HFF-Myc (cell line): ENCODE measurements around the gene PDE11A.

Source experiments
- DNase-seq: peaks from one replicate; pipeline ENCODE4 v3.0.0-alpha.2; 2011; ENCODE audit warnings: low read depth; ENCODE audit errors: extremely low read depth
- H3K4me3 ChIP-seq: replicated peaks from 2 replicates; pipeline ENCODE4 v1.5.1; 2011; ENCODE audit warnings: low read depth, mild to moderate bottlenecking, control low read depth, low read length
- TF ChIP-seq, protein P1 (sequence below): IDR thresholded peaks from 2 replicates; pipeline ENCODE4 v1.5.1; 2012; ENCODE audit warnings: mild to moderate bottlenecking, low read depth, low read length, control low read depth; ENCODE audit errors: missing control alignments

PDE11A gene

DNA sequence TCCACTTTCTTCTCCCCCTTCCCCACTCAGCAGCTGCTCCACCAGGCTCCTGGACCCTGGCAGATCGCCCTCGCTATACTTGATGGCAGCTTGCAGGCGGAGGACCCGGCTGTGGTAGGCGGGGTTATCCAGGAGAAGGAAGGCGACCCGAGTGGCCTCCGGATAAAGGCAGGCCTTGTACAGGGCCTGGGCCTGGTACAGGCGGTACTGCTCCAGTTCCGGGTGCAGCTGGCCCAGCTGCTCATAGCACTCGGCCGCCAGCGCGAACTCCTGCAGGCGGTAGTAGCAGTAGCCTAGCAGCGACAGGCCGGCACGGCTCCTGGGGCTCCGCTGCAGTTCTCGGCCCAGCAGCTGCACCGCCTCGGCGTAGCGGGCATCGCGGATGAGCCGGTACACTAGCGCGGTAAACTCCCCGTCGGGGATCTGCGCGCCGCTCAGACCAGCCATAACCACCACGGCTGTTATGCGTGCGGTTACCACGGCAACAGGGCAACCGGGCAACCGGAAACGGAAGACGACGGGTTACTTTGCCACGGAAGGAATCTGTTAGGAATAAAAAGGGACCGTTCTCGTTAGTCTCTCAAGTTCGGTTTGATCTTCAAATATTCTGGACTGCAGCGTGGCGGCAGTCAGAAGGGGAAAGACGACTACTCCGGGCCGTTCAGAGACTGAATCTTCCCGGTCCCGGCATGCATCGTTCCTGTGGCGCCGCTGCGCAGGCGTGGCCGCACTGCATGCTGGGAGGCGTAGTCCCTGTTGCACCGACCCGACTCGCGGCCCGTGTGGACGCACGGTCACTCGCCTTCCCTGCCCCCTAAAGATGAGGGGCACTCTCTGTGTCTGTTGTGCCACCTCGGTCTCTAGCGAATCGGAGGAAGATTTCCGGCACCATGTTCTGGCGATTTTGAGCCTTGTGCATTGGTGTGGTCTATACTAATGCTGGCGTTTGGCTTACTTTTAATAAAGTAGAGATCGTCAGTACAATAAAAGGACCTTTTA lies 454.0 kb downstream of the PDE11A start:
- peak overlapping the region; percentile 59 for H3K4me3 ChIP-seq
- peak; percentile 59 for DNase-seq
- TF ChIP-seq, protein P1, sequence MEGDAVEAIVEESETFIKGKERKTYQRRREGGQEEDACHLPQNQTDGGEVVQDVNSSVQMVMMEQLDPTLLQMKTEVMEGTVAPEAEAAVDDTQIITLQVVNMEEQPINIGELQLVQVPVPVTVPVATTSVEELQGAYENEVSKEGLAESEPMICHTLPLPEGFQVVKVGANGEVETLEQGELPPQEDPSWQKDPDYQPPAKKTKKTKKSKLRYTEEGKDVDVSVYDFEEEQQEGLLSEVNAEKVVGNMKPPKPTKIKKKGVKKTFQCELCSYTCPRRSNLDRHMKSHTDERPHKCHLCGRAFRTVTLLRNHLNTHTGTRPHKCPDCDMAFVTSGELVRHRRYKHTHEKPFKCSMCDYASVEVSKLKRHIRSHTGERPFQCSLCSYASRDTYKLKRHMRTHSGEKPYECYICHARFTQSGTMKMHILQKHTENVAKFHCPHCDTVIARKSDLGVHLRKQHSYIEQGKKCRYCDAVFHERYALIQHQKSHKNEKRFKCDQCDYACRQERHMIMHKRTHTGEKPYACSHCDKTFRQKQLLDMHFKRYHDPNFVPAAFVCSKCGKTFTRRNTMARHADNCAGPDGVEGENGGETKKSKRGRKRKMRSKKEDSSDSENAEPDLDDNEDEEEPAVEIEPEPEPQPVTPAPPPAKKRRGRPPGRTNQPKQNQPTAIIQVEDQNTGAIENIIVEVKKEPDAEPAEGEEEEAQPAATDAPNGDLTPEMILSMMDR, result no peak

DNA sequence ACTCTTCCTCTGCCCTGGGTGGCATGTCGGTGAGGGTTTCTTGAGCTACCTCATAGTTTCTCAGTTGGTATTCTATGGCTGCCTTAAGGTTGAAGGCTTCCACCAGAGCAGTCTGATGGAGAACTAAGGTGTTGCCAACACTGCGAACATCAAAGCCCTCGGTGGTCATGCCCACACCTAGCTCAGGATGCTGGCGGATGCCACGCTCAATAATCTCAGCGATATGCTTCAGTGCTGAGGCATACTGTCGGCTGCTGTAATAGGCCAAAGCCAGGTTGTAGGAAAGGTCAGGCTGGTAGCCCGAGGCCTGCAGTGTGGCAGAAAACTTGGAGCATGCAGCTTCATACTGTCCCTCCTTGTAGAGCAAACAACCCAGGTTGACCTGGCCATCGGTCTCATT lies 454.7 kb downstream of the PDE11A start:
- TF ChIP-seq, protein P1, result no peak
- peak overlapping the region; percentile 59 for H3K4me3 ChIP-seq
- DNase-seq, result no peak

DNA sequence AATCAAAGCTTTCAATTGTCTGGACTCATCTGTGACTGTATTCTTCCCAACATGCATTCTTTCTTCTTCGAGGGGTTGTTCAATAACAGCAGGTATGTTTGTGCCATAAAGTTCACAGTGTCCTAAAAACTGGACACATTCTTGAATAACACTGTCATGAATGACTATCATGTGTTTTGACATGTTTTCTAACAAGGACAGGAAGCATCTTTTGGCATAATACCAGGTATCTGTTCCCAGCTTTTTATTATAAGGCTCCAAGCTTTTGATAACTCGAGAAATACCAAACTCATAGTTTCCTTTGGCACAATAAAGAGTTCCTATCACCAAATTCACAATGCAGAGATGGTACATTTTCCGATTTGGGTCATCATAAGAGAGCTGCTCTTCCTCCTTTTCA lies 455.8 kb downstream of the PDE11A start:
- DNase-seq, result no peak
- H3K4me3 ChIP-seq, result no peak overlapping the region
- TF ChIP-seq, protein P1, result no peak

DNA sequence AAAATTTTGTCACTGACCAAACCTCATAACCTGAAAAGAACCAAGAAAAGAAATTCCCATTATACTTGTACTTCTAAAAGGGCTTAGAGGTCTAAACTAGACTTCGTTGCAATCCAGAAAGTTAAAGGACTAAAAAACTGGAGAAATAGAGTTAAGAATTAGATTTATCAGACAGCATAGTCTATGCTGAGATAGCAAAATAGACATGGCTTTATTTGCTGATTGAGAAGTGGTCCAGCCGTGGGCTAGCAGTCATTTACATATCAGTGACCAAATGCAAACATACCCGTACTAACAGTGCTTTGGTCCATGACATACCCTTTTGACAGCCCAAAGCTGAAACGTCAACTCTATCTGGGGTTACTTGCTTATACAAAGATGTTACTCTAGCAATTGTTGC lies 456.5 kb downstream of the PDE11A start:
- H3K4me3 ChIP-seq, result no peak overlapping the region
- TF ChIP-seq, protein P1, result no peak
- no peak for DNase-seq

DNA sequence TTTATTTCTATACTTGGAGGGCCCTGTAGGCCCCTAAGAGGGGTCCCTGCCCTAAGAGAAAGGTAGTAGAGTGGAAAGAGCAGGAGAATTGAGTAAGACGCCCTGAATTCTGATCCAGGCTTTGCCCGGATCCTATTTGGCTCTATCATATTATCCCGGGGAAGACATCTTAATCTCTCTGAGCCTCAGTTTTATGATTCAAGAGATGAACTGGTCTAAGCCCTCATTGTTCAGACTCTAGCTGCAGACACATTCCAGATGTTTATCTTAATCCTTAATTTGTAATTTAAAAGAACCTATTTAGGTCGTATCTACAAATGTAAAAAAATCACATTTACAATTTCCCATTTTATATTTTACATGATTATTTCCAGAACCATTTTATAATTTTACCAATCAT lies 459.9 kb downstream of the PDE11A start:
- TF ChIP-seq, protein P1, result no peak
- no peak overlapping the region for H3K4me3 ChIP-seq
- DNase-seq, result no peak

DNA sequence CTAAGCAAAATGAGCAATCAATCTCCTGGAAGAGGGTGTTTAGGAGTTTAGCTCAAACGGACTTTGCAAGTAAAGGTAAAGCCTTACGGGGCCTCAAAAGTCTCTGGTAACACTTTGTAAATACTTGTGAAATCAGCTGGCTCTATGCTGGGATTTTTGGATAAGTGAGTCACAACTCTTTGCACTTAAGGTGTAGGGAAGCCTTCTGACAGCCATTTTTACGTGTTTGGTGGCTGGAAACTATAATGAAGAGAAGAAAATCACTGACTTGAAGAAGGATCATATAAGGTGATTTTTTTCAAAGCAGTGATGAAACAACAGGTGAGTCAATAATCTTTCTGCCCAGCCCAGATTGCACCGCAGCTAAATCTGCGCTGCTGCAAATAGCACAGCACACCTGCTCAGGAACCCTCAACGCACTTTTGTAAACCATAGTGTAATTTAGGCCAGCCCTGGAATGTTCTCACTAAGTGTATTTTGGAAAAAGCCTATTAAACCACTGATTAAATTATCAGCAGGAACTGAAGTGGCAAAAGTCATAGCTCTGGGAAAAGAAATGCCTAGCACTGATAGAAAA lies 461.2 kb downstream of the PDE11A start:
- no peak for DNase-seq
- TF ChIP-seq, protein P1, result no peak
- H3K4me3 ChIP-seq, result no peak overlapping the region
